Gastroesophageal sphincter (tissue), 3 donors: ENCODE data around the gene HECW1.

Experiments
- CTCF ChIP-seq, 4 experiments: fragments of 200-600 bp in 2 of 4; fragments of 450-650 bp in 2 of 4; sonication (generic) in 1 of 4; IDR thresholded peaks; one replicate each; pipeline ENCODE4 v1.5.1; 2017 to 2019; ENCODE audit warnings: antibody characterized with exemption in 4 of 4, mild to moderate bottlenecking in 2 of 4, moderate library complexity in 2 of 4
- EP300 ChIP-seq: sonication (generic); formaldehyde crosslinking; IDR thresholded peaks from one replicate; pipeline ENCODE4 v1.6.1; 2017; ENCODE audit warnings: antibody characterized with exemption, mild to moderate bottlenecking
- POLR2A ChIP-seq, 2 donors: fragments of 450-650 bp; IDR thresholded peaks; one replicate each; pipeline ENCODE4 v1.6.1; 2017; ENCODE audit warnings: antibody characterized with exemption in 2 of 2, mild to moderate bottlenecking in 2 of 2, moderate library complexity in 1 of 2

DNA sequence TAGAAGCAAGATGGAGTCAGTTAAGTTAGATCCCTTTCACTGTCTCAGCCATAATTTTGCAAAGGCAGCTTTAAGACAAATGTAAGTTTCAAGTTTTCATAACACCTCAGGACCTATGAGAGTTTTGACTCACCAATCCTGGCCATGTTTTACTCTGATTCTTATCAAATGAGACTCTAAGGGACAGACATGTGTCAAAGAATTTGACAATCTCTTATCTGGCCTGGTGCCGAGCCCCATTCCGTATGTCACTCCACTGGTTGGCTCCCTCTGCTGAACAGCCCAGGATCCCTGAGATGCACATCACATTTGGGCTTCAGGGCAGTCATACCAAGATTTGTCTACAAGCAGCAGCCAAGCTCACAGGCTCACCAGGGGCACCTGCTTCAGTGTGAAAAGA is 282.9 kb downstream of the HECW1 start:
- TF ChIP-seq CTCF (IDR thresholded peaks at IDR 0.05), result no peak
- TF ChIP-seq POLR2A (IDR thresholded peaks at IDR 0.05), result no peak
- TF ChIP-seq EP300, result no peak
